ENCODE data around the gene ERCC5. TPM values are rescaled to one million over a fixed set of nuclear protein-coding genes. Genes with fewer than 3 reads are reported as not detected.
A peak's percentile ranks its signal among the peaks of the same experiment; 100 is the strongest.

ERCC5 gene
- polyA plus RNA-seq, 4 donors, result 73.8 to 79.8 (median 75.4) TPM

DNA sequence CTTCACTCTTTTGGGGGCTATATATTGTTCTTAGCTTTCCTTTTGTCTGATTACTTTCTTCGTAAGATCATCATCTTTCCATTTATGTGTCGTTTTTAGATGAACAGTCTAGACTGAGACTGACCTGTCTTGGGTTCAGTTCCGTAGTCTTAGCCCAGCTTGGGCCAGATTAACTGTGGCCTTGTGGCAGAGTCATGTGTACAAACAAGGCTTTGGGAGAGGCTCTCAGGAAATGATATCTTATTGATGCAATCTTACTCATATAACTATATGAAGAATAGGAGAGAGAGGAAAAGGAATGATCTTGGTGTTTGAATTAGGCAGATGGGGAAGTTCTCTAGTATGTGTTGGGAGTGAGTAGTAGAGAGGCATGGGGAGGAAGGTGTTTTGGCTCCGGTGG is 6.8 kb upstream of the ERCC5 start:
- DNase-seq (ENCODE audit: low read depth in 4 of 4, low spot score in 3 of 4), result no peak

- DNase-seq (ENCODE audit: low read depth in 4 of 4, low spot score in 3 of 4), result no peak
These were observed 6.4 kb upstream of the ERCC5 start for GRCh38 chr13:102839462-102839861.

GRCh38 chr13:102845289-102845629 is 573 bp upstream of the ERCC5 start:
- DNase-seq (ENCODE audit: low read depth in 4 of 4, low spot score in 3 of 4), result no peak

DNA sequence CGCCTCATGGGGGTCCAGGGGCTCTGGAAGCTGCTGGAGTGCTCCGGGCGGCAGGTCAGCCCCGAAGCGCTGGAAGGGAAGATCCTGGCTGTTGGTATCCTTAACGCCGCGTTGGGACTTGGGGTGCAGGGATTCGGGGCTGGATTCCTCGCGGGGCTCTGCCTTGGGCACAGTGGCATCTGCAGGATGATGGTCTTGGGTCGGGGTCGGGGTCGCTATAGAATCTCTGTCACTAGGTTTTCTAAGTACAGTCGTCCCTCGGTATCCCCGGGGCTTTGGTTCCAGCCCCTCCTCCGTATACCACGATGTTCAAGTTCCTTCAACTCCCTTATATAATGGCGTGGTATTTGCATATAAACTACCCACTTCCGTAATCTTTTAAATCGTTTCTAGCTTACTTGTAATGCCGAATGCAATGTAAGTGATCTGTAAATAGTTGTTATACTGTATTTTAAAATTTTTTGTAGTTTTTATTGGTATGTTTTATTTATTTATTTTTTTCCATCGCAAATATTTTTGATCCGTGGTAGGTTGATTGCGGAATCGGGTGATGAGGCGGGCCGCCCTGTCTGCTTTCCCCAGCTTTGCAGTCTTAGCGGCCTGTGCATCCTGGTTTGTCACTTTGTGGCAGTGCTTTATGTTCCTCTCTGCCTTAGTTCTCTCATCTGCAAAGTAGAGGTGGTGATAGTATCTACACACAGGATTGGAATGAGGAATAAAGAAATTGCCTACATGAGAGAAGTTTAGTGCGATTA is 606 bp downstream of the ERCC5 start:
- DNase-seq (ENCODE audit: low read depth in 4 of 4, low spot score in 3 of 4), result peak; percentile 8 to 16 (median 12)

DNA sequence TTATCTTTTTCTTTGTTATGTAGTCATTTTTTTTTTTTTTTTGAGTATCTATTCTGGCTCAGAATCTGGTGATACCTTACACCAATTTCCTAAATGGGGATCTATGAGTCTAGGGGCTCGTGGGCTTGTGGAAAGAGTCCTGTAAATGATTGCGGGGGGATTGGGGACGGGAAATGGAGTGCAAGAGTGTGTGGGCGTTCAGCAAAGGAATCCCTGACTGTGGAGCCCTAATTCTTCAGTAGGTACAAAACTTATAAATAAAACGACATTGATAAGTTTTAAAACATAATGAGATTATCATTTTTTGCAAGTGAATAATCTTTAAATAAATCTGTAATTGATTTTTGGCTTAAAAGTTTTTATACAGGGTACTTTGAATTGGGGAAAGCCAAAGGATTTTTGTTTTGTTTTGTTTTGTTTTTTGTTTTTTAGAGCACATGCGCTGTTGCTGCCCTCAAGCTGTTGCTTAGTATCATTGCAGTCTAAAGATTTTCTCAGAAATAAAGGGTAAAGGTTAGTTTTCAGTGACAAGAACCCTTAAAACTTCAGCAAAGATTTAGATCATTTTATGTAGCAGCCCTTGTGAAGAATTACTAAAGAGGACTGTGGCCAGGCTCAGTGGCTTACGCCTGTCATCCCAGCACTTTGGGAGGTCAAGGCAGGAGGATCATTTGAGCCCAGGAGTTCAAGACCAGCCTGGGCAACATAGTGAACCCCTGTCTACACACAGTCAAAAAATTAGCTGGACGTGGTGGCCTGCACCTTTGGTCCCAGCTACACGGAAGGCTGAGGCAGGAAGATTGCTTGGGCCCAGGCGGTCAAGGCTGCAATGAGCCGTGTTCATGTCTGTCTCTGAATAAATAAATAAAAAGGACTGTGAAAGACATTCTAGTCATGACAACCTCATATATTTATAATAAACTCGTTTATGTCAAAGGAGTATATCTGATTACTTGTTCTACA is 1.7 kb downstream of the ERCC5 start:
- peak; percentile 16 to 25 (median 19) for DNase-seq (ENCODE audit: low read depth in 4 of 4, low spot score in 3 of 4)

DNA sequence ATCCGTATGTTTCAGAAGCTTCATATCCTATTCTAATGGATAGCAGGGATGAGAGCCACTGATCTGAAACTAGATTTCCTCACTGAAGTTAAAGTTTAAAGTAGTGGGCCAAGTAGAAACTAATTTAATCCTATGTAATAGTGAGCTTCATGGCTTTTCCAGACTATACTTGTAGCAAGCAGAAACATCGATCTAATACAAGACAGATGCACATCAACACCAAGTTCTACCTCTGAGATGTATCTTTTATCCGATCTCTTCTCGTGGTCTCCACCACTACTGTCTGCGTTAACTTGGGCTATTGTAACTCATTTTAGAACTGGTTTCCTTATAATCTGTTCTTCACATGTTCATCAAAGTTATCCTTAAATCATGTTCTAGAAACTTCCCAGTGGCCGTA is 3.1 kb downstream of the ERCC5 start:
- no peak for DNase-seq (ENCODE audit: low read depth in 4 of 4, low spot score in 3 of 4)

DNA sequence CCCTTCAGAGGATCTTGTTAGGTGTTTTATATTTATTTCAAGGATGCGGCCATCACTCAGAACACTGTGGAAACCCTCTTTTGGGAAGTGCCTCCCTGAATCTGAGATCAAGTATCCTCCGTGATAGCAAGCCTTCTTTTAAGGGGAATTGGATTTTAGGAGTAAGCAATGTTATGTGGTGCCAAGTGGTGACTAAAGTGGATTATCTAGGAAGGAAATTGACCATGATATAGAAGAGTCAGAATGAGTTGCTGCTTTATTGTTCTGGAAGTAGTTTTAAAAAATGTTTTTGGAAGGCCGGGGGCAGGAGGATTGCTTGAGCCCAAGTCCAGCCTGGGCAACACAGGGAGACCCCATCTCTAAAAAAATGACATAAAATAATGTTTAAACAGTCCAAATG is 6.7 kb downstream of the ERCC5 start:
- no peak for DNase-seq (ENCODE audit: low read depth in 4 of 4, low spot score in 3 of 4)

DNA sequence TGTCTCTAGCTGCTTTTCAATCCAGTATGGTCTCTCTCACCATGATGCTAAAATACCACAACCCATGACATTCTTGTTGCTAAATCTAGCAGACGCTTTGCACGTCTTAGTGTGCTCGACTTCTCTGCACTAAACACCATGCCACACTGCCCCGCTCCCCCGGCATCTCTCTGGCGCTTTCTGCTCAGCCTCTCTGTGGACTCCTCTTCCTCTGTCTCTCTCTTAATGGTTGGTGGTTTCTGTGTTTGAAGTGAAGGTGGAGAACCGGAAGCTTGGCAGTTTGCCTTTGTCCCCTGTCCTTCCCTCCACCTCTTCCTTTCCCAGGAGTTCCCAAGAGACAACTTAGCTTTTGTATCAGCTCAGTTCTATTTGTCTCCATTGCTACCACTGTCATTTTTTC is 8.8 kb downstream of the ERCC5 start:
- no peak for DNase-seq (ENCODE audit: low read depth in 4 of 4, low spot score in 3 of 4)

DNA sequence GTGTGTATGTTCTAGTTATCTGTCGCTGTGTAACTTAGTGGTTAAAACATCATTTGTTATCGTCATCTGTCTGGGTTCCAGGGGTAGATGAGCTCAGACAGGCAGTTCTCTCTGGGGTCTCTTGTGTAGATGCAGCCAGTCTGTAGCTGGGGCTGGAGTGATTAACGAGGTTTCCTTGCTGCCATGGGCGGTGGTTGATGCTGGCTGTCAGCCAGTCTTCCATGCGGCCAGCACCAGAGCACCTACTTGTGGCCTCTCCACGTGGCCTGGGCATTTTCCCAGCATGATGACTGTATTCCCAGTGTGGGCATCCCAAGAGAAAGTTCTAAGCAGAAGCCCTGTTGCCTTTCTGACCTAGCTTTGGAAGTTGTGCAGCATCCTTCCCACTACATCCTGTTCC is 10.7 kb downstream of the ERCC5 start:
- DNase-seq (ENCODE audit: low read depth in 4 of 4, low spot score in 3 of 4), result no peak

- no peak for DNase-seq (ENCODE audit: low read depth in 4 of 4, low spot score in 3 of 4)
These were observed 16.9 kb downstream of the ERCC5 start for GRCh38 chr13:102862624-102863210.

GRCh38 chr13:102863590-102863989 is 17.8 kb downstream of the ERCC5 start:
- no peak for DNase-seq (ENCODE audit: low read depth in 4 of 4, low spot score in 3 of 4)

- no peak for DNase-seq (ENCODE audit: low read depth in 4 of 4, low spot score in 3 of 4)
These were observed 22.6 kb downstream of the ERCC5 start for GRCh38 chr13:102868366-102868936.

- DNase-seq (ENCODE audit: low read depth in 4 of 4, low spot score in 3 of 4), result no peak
These were observed 24.3 kb downstream of the ERCC5 start for GRCh38 chr13:102869948-102870676.

- DNase-seq (ENCODE audit: low read depth in 4 of 4, low spot score in 3 of 4), result peak; percentile 12 to 36 (median 28)
These were observed 25.0 kb downstream of the ERCC5 start for GRCh38 chr13:102870677-102871415.

DNA sequence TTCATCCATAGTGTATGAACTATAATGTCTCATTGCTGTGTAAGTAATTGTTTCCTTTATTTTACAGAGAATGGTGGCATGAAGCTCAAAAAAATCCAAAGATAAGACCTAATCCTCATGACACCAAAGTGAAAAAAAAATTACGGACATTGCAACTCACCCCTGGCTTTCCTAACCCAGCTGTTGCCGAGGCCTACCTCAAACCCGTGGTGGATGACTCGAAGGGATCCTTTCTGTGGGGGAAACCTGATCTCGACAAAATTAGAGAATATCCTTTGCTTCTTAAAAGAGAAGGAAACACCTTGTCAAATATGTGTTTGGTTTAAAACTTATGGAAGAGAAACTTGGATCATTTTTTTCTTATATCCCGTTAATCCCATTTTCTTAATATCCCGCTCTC is 26.3 kb downstream of the ERCC5 start:
- DNase-seq (ENCODE audit: low read depth in 4 of 4, low spot score in 3 of 4), result no peak

DNA sequence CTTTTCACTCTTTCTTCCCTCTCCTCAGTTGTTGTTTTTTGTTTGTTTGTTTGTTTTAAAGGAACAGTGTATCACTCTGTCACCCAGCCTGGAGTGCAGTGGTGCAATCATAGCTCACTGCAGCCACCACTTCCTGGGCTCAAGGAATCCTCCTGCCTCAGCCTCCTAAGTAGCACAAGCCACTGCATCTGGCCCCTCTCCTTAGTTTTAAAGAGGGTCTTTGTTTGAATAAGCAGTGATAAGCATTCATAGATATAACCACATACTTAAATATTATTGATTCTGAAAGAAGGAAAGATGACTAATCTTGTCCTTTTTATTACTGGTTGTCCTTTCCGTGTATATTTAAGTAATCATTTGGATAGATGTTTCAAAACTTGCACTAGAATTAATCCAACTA is 26.7 kb downstream of the ERCC5 start:
- no peak for DNase-seq (ENCODE audit: low read depth in 4 of 4, low spot score in 3 of 4)

GRCh38 chr13:102873653-102874052 is 27.8 kb downstream of the ERCC5 start:
- DNase-seq (ENCODE audit: low read depth in 4 of 4, low spot score in 3 of 4), result no peak

DNA sequence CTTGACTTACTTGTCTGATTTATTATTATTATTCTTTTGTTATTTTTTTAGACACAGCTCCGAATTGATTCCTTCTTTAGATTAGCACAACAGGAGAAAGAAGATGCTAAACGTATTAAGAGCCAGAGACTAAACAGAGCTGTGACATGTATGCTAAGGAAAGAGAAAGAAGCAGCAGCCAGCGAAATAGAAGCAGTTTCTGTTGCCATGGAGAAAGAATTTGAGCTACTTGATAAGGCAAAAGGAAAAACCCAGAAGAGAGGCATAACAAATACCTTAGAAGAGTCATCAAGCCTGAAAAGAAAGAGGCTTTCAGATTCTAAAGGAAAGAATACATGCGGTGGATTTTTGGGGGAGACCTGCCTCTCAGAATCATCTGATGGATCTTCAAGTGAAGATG is 29.4 kb downstream of the ERCC5 start:
- no peak for DNase-seq (ENCODE audit: low read depth in 4 of 4, low spot score in 3 of 4)

DNA sequence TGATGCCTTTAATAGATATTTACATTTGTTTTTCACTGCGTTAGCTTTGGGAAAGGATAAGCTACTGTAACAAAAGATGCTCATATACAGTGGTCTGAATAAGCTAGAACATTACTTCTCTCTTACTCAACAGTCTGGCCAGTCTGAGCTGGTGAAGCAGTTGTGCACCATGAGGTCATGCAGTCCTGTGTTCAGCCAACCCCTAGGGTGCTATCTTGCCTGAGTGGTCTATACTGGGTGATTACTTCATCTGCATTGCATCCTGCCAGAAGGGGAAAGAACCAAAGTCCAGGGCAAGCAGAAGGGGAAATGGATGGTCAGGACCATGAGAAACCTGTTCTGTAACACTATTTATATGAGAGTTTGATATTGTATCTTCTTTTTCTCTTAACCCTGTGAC is 31.5 kb downstream of the ERCC5 start:
- no peak for DNase-seq (ENCODE audit: low read depth in 4 of 4, low spot score in 3 of 4)

DNA sequence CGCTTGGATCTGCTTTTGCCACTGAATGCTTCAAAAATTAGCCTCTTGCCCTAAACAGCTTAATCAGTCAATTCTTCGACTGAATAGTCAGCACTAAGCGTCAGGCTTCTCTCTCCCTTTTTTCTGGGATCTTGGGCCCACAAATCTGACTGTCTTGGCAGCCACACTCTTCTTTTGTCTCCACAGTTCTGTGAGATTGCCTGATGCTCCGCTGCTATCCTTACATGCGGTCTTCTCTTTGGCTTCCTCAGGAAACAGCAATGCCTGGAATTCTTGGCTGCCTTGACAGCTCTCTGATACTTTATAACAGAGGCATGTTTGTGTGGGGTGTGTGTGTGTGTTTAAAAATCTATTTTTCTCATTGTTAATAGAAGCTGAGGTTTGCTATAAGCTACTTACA is 32.6 kb downstream of the ERCC5 start:
- no peak for DNase-seq (ENCODE audit: low read depth in 4 of 4, low spot score in 3 of 4)

Measured in right renal pelvis (tissue), 4 donors.